Muscle of leg (tissue), 11 donors: Measurements from ENCODE around the gene SSBP3. TPM values are rescaled to one million over a fixed set of nuclear protein-coding genes. Genes with fewer than 3 reads are reported as not detected.
A peak's percentile ranks its signal among the peaks of the same experiment; 100 is the strongest.
"Not testable (repeated sequence)": the region's sequence is repeated elsewhere in the genome, so short reads cannot be mapped to it uniquely, and the experiment has no call there.

Experiments
- DNase-seq: peaks from one replicate; pipeline ENCODE4 v3.0.0; 2013
- H3K27ac ChIP-seq: one replicate; pipeline ENCODE4 v1.5.1; 2013; ENCODE audit warnings: mild to moderate bottlenecking, low read length, control low read depth
- H3K27me3 ChIP-seq: one replicate; pipeline ENCODE4 v1.6.1; 2013; ENCODE audit warnings: low read length; ENCODE audit not compliant: control insufficient read depth, insufficient read depth
- H3K36me3 ChIP-seq: one replicate; pipeline ENCODE4 v1.6.1; 2013; ENCODE audit warnings: low read length; ENCODE audit not compliant: control insufficient read depth, insufficient read depth
- H3K4me1 ChIP-seq: one replicate; pipeline ENCODE4 v1.6.1; 2013; ENCODE audit warnings: low read length; ENCODE audit not compliant: control insufficient read depth, insufficient read depth
- H3K4me3 ChIP-seq: one replicate; pipeline ENCODE4 v1.5.1; 2013; ENCODE audit warnings: low read length, control low read depth
- H3K9me3 ChIP-seq: replicated peaks from 2 replicates; pipeline ENCODE4 v1.6.1; 2013; ENCODE audit warnings: low read depth, low read length; ENCODE audit not compliant: control insufficient read depth
- WGBS: methylation state at CpG from one replicate; pipeline ENCODE4 v1.1.5; 2013; ENCODE audit warnings: missing lambda C conversion rate; ENCODE audit not compliant: insufficient coverage; 5-methylcytosine and 5-hydroxymethylcytosine counted together
- polyA plus RNA-seq, 8 donors: library from polyadenylated mRNA; unstranded; fragments of 120-200 nt; gene quantifications; one replicate each; pipeline versions ENCODE4 v1.2.1 to v1.2.3, GENCODE V29; 2013; ENCODE audit warnings: inconsistent platforms in 1 of 8, low replicate concordance in 1 of 8; ENCODE audit not compliant: insufficient read length in 8 of 8, insufficient read depth in 1 of 8
- total RNA-seq: library from RNA; stranded (reverse); fragments of 120-200 nt; gene quantifications from one replicate; pipeline ENCODE4 v1.2.4, GENCODE V29; 2013

The SSBP3 gene
- total and polyA plus RNA-seq, 9 donors: 14.9 to 63.8 (median 54.2) TPM

GRCh38 chr1:54436826-54437225 lies 30.6 kb upstream of the SSBP3 start:
- no peak for DNase-seq
- no peaks in the 10 kb centered on the region for H3K4me1 ChIP-seq
- H3K36me3 ChIP-seq: no peaks in the 10 kb centered on the region
- 76% methylated on average over 5 of the region's 5 CpGs for WGBS
- H3K27me3 ChIP-seq: no peaks in the 10 kb centered on the region
- H3K9me3 ChIP-seq: no peaks in the 10 kb centered on the region
- H3K4me3 ChIP-seq: no peak overlapping the region
- H3K27ac ChIP-seq: no peak overlapping the region

- Histone ChIP-seq H3K9me3 (no peaks in the 10 kb centered on the region), H3K4me3 (no peak overlapping the region), H3K27ac (no peak overlapping the region), H3K36me3 (no peaks in the 10 kb centered on the region), H3K4me1 (no peaks in the 10 kb centered on the region), H3K27me3 (no peaks in the 10 kb centered on the region)
- WGBS: 75% methylated on average over 6 of the region's 6 CpGs
- no peak for DNase-seq
These were observed 23.6 kb upstream of the SSBP3 start for GRCh38 chr1:54429838-54430237.

- H3K4me3 ChIP-seq: no peak overlapping the region
- no peaks in the 10 kb centered on the region for H3K9me3 ChIP-seq
- 56% methylated on average over 7 of the region's 10 CpGs for WGBS
- DNase-seq: no peak
- H3K27ac ChIP-seq: no peak overlapping the region
- no peaks in the 10 kb centered on the region for H3K36me3 ChIP-seq
- no peaks in the 10 kb centered on the region for H3K27me3 ChIP-seq
- no peaks in the 10 kb centered on the region for H3K4me1 ChIP-seq
These were observed 22.8 kb upstream of the SSBP3 start for GRCh38 chr1:54428837-54429518.

- WGBS: 52% methylated on average over 3 of the region's 9 CpGs
These were observed 19.0 kb upstream of the SSBP3 start for GRCh38 chr1:54425152-54425584.

GRCh38 chr1:54424398-54424797 lies 18.2 kb upstream of the SSBP3 start:
- Histone ChIP-seq H3K36me3 (no peaks in the 10 kb centered on the region), H3K27ac (no peak overlapping the region), H3K9me3 (no peaks in the 10 kb centered on the region), H3K4me1 (no peaks in the 10 kb centered on the region), H3K4me3 (no peak overlapping the region), H3K27me3 (no peaks in the 10 kb centered on the region)
- DNase-seq: no peak
- no CpG with 5 or more reads among the region's 2 CpGs for WGBS

More at GRCh38 chr1:54425152-54425584, 19.0 kb upstream of the SSBP3 start:
- Histone ChIP-seq H3K27me3 (no peaks in the 10 kb centered on the region), H3K27ac (no peak overlapping the region), H3K4me1 (no peaks in the 10 kb centered on the region), H3K4me3 (no peak overlapping the region), H3K9me3 (no peaks in the 10 kb centered on the region), H3K36me3 (no peaks in the 10 kb centered on the region)
- DNase-seq: no peak

GRCh38 chr1:54421101-54421504 lies 14.9 kb upstream of the SSBP3 start:
- no peak overlapping the region for H3K4me3 ChIP-seq
- no peaks in the 10 kb centered on the region for H3K4me1 ChIP-seq
- 100% methylated on average over 1 of the region's 4 CpGs for WGBS
- peaks cover 3% of the 10 kb centered on the region for H3K27me3 ChIP-seq
- no peak for DNase-seq
- no peaks in the 10 kb centered on the region for H3K36me3 ChIP-seq
- no peak overlapping the region for H3K27ac ChIP-seq
- no peaks in the 10 kb centered on the region for H3K9me3 ChIP-seq

- not testable (repeated sequence) for H3K36me3 ChIP-seq, H3K4me3 ChIP-seq, H3K27me3 ChIP-seq, H3K9me3 ChIP-seq, H3K4me1 ChIP-seq, DNase-seq, H3K27ac ChIP-seq
- 94% methylated on average over 2 of the region's 6 CpGs for WGBS
These were observed 12.4 kb upstream of the SSBP3 start for GRCh38 chr1:54418598-54418997.

GRCh38 chr1:54417123-54417522 lies 10.9 kb upstream of the SSBP3 start:
- H3K4me3 ChIP-seq: no peak overlapping the region
- peaks cover 8% of the 10 kb centered on the region for H3K4me1 ChIP-seq
- H3K36me3 ChIP-seq: no peaks in the 10 kb centered on the region
- peak; percentile 51 for DNase-seq
- 38% methylated on average over 4 of the region's 5 CpGs for WGBS
- no peak overlapping the region for H3K27ac ChIP-seq
- H3K27me3 ChIP-seq: peaks cover 7% of the 10 kb centered on the region
- no peaks in the 10 kb centered on the region for H3K9me3 ChIP-seq

- Histone ChIP-seq H3K27me3 (peaks cover 7% of the 10 kb centered on the region), H3K27ac (no peak overlapping the region), H3K4me1 (peaks cover 8% of the 10 kb centered on the region), H3K9me3 (no peaks in the 10 kb centered on the region), H3K4me3 (no peak overlapping the region), H3K36me3 (no peaks in the 10 kb centered on the region)
- 80% methylated on average over 7 of the region's 8 CpGs for WGBS
- DNase-seq: no peak
These were observed 10.2 kb upstream of the SSBP3 start for GRCh38 chr1:54416435-54416834.

- no peaks in the 10 kb centered on the region for H3K36me3 ChIP-seq
- no peak for DNase-seq
- peaks cover 7% of the 10 kb centered on the region for H3K27me3 ChIP-seq
- H3K9me3 ChIP-seq: no peaks in the 10 kb centered on the region
- 62% methylated on average over 9 of the region's 9 CpGs for WGBS
- H3K27ac ChIP-seq: no peak overlapping the region
- H3K4me3 ChIP-seq: no peak overlapping the region
- H3K4me1 ChIP-seq: peaks cover 8% of the 10 kb centered on the region
These were observed 9.8 kb upstream of the SSBP3 start for GRCh38 chr1:54415991-54416390.

- Histone ChIP-seq H3K27ac (no peak overlapping the region), H3K36me3 (no peaks in the 10 kb centered on the region), H3K4me1 (peaks cover 8% of the 10 kb centered on the region), H3K27me3 (peaks cover 7% of the 10 kb centered on the region), H3K9me3 (no peaks in the 10 kb centered on the region), H3K4me3 (no peak overlapping the region)
- no peak for DNase-seq
- WGBS: 85% methylated on average over 2 of the region's 3 CpGs
These were observed 9.3 kb upstream of the SSBP3 start for GRCh38 chr1:54415533-54415932.
